Stimulated activated CD4-positive, alpha-beta T cell treated with anti-CD3 and anti-CD28 coated beads, Interleukin-1b, Interleukin-23, amount 100 ng/mL, for 4 hours (primary cell): ENCODE measurements around the gene ZNF729.
"Not testable (repeated sequence)": the region's sequence is repeated elsewhere in the genome, so short reads cannot be mapped to it uniquely, and the experiment has no call there.

Experiments
- DNase-seq, 2 donors: peaks; one replicate each; pipeline ENCODE4 v3.0.0-alpha.2; 2020; ENCODE audit warnings: low read depth in 2 of 2

The ZNF729 gene

DNA sequence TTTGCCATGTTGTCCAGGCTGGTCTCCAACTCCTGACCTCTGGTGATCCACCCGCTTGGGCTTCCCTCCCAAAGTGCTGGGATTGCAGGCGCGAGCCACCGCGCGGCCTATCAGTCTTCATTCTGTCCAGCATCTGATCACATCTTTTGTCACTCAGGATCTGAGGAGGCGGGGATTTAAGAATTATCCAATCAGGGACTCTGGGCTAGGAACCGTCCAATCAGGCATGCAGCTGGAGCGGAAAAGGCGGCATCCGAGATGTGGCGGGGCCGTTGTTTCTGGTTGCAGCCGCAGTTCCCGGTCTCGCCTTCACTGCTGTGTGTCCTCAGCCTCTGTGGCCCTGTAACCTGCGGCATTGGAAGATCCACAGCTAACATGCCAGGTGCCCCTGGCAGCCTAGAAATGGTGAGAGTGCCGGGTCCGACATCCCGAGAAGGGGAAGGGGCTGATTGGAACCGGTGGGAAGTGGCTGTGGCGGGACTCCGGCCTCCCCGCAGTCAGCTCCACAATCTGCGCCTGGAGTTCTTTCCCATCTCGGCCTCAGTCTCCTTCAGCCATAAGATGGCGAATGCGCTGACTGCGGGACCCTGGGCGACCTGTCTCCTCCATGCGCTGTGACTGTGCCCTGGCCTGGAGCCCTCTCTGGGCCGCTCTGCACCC lies at the start of gene ZNF729:
ZNF729 (plus strand) TSS at position 291 of the 660 bp plus-strand sequence; CDS start at position 376, 85 bp downstream.
- no peak for DNase-seq

DNA sequence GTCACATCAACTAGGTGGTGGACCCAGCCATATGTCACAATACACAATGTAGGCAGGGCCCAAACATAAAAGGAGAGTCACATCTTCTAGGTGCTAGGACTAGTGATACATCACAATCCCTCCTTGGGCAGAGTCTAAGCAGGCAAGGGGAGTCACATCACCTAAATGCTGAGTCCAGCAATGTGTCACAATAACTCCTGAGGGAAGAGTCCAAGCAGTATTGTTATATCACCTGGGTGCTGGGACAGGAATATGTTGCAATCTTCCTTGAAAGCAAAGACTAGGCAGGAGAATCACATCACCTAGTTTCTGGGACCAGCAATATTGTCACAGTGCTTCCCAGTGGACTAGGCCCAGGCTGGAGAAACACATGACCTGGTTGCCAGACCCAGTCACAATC lies 29.4 kb upstream of the ZNF729 start:
- no peak for DNase-seq

DNA sequence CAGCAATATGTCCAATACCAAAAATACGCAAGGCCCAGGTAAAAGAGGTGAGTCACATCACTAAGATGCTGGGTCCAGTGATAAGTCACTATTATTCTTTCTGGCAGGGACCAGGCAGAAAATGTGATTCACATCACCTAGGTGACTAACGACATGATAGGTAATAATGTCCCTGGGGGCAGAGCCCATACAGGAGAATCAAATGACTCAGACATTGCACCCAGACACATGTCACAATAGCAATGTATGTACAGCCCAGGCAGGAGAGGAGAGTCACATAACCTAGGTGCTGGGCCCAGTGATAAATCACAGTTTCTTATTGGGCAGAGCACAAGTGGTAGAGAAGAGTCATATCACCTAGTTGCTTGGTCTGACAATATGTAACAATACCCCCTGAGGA lies 28.9 kb upstream of the ZNF729 start:
- DNase-seq, result no peak

DNA sequence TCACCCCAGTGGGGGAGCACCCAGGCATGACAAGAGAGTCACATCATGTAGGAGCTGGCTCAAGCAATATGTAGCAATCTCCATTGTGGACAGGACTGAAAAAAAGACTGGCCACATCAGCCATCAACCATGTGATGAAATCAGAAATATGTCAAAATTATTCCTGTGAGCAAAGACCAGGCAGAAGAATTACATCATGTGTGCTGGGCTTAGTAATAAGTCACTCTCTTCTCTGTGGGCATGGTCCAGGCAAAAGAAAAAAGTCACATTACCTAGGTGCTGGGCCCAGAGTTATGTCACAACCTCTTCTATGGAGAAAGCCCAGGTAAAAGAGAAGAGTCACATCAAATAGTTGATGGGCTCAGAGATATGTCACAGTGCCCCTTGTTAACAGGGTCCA lies 28.3 kb upstream of the ZNF729 start:
- no peak for DNase-seq

DNA sequence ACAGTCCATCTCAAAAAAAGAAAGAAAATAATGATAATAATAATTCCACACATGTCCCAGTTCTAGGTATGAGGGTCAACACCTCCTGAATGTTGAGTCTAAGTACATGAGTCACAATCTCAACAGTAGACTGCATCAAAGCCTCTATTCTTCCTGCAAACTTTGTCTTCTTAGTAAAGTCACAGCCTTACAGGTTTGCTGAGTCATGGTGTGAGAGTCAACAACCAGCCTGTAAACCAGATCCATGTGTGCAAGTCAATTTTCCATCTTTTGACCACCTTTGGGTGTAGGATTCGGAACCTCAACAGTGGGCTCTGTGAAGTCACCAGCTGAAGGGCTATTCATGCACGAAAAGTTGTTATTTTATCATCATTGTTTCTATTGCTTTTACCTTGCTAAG lies 25.7 kb upstream of the ZNF729 start:
- DNase-seq, result no peak

DNA sequence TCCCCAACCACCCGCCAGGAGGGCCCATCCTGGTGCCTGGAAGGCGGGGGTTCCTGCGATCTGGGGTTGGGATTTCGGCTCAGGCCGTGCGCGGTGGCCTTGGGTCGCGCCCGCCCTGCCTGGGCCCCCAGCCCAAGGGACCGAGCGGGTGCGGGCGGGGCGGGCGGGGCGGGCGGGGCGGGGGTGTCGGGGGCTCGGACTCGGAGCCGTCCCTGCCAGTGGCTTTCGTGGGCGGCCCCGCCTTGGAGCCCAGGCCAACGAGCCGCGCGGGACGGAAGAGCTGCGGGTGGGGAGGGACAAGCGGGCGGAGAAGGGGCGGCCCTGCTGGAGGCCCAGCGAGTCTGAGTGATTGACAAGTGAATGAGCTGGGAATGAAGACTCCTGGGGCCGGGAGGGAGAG lies 24.6 kb upstream of the ZNF729 start:
- DNase-seq, result no peak

DNA sequence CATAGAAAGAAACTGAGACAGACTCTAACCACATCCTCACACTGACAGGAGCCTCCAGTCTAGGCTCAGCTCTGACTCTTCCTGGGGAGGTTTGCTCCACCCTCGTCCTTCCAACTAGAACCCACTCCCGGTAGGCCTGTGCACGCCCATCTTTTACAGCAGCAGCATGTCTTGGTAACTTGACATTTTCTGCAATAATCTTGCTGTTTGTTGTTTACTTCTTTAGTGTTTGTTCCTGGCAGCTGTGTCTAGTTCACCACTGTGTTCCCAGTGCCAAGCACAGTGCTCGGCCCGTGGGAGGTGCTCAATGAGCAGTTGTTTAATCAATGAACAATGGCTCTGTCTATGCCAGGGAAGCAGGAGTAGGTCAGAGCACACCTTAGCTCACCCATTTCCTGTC lies 23.1 kb upstream of the ZNF729 start:
- no peak for DNase-seq

DNA sequence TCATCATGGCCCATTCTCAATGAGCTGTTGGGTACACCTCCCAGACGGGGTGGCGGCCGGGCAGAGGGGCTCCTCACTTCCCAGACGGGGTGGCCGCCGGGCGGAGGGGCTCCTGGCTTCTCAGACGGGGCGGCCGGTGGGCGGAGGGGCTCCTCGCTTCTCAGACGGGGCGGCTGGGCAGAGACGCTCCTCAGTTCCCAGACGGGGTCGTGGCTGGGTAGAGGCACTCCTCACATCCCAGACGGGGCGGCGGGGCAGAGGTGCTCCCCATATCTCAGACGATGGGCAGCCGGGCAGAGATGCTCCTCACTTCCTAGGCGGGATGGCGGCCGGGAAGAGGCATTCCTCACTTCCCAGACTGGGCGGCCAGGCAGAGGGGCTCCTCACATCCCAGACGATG lies 35.3 kb downstream of the ZNF729 start:
- DNase-seq, result not testable (repeated sequence)

DNA sequence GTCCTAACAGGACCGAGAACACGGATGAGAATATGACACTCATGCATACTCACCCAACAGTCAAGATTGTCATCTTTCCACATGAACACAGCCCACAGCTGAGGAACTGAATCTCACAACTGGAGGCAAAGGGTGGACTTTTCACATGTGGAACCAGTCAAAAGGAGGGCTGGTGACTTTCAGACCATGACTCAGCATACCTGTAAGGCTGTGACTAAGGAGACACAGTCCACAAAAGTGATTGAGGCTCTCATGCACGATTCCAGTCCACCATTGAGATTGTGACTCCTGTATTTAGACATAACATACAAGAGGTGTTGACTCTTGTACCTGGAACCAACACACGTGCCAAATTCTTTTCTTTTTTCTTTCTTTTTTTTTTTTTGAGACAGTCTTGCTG lies 40.0 kb downstream of the ZNF729 start:
- DNase-seq, result no peak

DNA sequence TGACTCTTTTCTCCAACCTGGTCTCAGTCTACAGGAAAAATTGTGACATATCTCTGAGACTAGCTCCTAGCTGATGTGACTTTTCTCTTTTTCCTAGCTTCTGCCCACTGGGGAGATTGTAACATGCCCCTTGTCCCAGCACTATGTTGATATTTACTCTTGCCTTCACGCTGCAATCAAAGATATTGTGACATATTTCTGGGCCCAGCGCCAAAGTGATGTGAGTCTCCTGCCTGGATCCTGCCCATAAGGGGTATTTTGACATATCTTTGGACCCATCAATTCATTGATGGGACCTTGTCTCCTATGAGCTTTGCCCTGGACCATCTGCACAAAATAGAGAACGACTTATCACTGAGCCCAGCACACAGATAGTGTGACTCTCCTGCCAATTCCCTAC lies 41.1 kb downstream of the ZNF729 start:
- no peak for DNase-seq

DNA sequence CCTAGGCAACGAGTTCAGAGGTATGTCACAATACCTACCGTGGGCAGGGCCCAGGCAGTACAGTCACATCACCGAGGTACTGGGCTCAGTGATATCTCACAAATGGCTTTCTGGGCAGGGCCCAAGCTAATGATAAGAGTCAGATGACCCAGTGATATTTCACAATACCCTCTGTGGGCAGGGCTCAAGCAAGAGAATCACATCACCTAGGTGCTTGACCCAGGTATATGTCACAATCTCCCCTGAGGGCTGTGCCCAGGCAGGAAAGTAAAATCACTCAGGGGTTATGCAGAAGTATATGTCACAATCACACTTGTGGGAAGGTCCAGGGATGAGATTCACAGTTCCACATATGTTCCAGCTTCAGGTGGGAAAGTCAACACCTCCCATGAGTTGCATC lies 45.3 kb downstream of the ZNF729 start:
- no peak for DNase-seq

DNA sequence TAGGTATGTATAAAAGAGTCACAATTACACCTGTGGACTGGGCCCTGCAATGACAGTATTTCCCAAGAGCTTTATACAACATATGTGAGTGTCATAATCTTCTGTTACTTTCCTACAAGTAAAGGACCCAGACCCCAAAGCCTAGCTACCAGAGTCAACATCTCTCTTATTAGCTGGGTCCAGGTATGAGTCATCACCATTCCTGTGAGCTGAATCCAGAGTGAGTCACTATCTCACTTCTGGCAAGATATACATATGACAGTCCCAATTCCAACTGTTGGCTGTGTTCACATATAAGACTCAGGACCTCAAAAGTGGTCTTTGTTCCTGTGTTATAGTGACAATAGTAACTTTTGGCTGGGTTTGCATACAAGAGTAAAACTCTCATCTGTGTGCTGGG lies 46.7 kb downstream of the ZNF729 start:
- DNase-seq, result no peak

DNA sequence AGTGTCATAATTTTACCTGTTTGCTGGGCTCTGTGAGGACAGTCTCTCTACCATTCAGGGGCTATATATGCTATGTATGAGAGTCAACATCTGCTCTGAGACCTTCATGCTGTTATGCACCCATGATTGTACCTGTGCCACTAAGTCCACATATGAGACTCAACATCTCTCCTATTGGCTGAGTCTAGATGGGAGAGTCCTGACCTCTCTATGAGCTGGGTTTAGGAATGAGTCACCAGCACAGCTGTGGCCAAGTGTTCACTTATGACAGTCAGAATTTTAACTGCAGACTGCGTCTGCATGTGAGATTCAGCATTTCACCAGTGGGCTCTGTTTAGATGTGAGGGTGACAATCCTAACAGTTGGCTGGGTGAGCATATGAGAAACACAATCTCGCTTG lies 49.5 kb downstream of the ZNF729 start:
- no peak for DNase-seq

DNA sequence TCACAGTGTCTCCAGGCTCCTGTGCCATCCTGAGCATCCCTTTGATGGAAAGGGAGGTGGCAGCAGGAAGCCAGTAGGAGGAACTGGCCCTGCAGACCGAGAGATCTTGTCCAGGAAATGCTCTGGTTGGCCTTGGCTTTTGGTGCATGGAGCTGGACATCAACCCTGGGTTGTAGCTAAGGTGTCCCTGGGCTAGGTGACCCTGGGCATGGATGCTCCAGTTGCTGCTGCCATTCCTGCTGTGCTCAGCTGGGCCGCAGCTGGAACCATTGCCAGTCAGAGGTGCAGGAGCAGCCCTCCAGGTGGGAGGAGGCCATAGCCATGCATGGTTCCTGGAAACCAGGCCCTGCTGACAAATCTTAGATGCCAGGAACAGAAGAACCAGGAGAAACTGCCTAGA lies 68.4 kb downstream of the ZNF729 start:
- no peak for DNase-seq
